LHCN-M2 (cell line): Measurements from ENCODE around the gene SLC2A4. TPM values are rescaled to one million over a fixed set of nuclear protein-coding genes. Genes with fewer than 3 reads are reported as not detected.

Experiments
- DNase-seq: peaks from one replicate; pipeline ENCODE4 v3.0.0-alpha.2; 2012; ENCODE audit warnings: low read depth
- total RNA-seq: library from RNA; depleted of rRNA; stranded (reverse); fragments of >200 nt; gene quantifications from 2 replicates; pipeline ENCODE4 v1.2.3, GENCODE V29; 2014

The SLC2A4 gene
- total RNA-seq, 1 experiment from 2014 or later, result 0.11 TPM

- no peak for DNase-seq
Observed at GRCh38 chr17:7304179-7304578, 22.7 kb downstream of the SLC2A4 start.

- peak; percentile 100 for DNase-seq
Observed at GRCh38 chr17:7306911-7307685, 25.6 kb downstream of the SLC2A4 start, which contains the start of gene EIF5A. TSS of gene EIF5A (plus strand) at chr17:7307628. CDS start at chr17:7309636, 2,008 bp downstream.

- DNase-seq, result peak; percentile 33
Observed at GRCh38 chr17:7307686-7308624, 26.4 kb downstream of the SLC2A4 start.

- DNase-seq, result peak; percentile 80
Observed at GRCh38 chr17:7308625-7309433, 27.3 kb downstream of the SLC2A4 start.

- no peak for DNase-seq
Observed at GRCh38 chr17:7309628-7310027, 28.1 kb downstream of the SLC2A4 start.

GRCh38 chr17:7311110-7311705 lies 29.7 kb downstream of the SLC2A4 start:
- no peak for DNase-seq

- no peak for DNase-seq
Observed at GRCh38 chr17:7312432-7313087, 31.0 kb downstream of the SLC2A4 start.

- no peak for DNase-seq
Observed at GRCh38 chr17:7313088-7313889, 31.8 kb downstream of the SLC2A4 start.

- DNase-seq, result peak; percentile 30
Observed at GRCh38 chr17:7313890-7314718, 32.6 kb downstream of the SLC2A4 start.

- peak; percentile 78 for DNase-seq
Observed at GRCh38 chr17:7314719-7315569, 33.4 kb downstream of the SLC2A4 start, which contains the start of gene GPS2. TSS of gene GPS2 (minus strand) at chr17:7315360. CDS start at chr17:7315052, 308 bp downstream.

GRCh38 chr17:7315570-7316235 lies 34.2 kb downstream of the SLC2A4 start:
- no peak for DNase-seq

- no peak for DNase-seq
Observed at GRCh38 chr17:7317161-7317803, 35.8 kb downstream of the SLC2A4 start.

- no peak for DNase-seq
Observed at GRCh38 chr17:7318121-7318860, 36.8 kb downstream of the SLC2A4 start.

GRCh38 chr17:7321466-7321865 lies 39.9 kb downstream of the SLC2A4 start:
- no peak for DNase-seq

GRCh38 chr17:7322520-7323194 lies 41.1 kb downstream of the SLC2A4 start:
- no peak for DNase-seq
